H7 (cell line): ENCODE results near the gene TPRN. TPM values are rescaled to one million over a fixed set of nuclear protein-coding genes. Genes with fewer than 3 reads are reported as not detected.

ENCODE experiments used
- DNase-seq: peaks from one replicate; pipeline ENCODE4 v3.0.0; 2012
- H3K27me3 ChIP-seq: 2 replicates; pipeline ENCODE4 v1.6.0; 2011; ENCODE audit warnings: mild to moderate bottlenecking, low read length; ENCODE audit not compliant: control insufficient read depth, insufficient read depth
- H3K36me3 ChIP-seq: replicated peaks from 2 replicates; pipeline ENCODE4 v1.5.1; 2011; ENCODE audit warnings: low read length; ENCODE audit not compliant: control insufficient read depth, insufficient read depth
- H3K4me3 ChIP-seq: 2 replicates; pipeline ENCODE4 v1.5.1; 2011; ENCODE audit warnings: low read depth, mild to moderate bottlenecking, control low read depth, low read length, moderate library complexity; ENCODE audit not compliant: insufficient read depth
- total RNA-seq: library from RNA; depleted of rRNA; stranded (reverse); fragments of >200 nt; shearing (Covaris generic); gene quantifications from 2 replicates; pipeline ENCODE4 v1.2.3, GENCODE V29; 2014

The TPRN gene
- total RNA-seq, 1 experiment from 2014 or later, result 23.3 TPM

DNA sequence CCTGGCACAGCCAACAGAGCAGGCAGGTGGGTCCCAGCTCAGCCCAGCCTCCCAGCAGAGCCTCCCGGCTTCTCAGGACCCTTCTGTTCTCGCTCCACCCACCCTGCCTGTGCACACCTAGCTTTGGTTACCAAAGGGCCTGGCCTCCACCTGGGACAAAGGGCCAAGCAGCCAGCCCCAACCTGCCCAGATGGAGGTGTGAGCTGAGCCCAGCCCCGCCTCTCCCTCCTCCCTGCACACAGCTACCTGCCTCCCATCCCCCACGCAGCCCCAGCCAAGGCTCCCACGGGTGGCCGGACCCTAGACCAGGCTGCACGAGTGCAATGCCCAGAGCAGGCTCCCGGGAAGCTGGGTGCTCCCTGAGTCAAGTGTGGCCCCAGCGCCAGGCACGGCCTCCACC, 5.6 kb downstream of the TPRN start:
- Histone ChIP-seq H3K27me3 (no peaks in the 10 kb centered on the region), H3K36me3 (no peaks in the 10 kb centered on the region; the same call in 1 of the 2 replicates), H3K4me3 (no peak overlapping the region)
- DNase-seq, result no peak

DNA sequence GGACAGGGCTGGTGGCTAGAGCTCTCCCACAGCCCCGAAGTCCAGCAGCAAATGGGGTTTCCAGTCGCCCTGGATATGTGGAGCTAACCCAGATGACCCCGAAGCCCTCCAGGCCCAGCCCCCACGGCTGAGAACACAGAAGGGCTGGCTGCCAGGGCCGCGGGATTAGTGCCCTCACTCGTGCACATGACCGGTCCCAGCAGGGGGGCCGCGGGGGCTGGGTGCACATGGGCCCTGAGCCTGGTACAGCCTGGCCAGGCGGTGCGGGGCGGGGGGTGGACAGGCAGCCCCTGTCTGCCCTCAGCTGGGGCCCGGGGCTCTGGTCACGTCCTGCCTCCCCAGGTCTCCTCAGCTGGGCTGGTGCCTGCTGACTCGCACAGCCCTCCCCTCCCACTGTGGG, 6.2 kb downstream of the TPRN start:
- peak; percentile 67 for DNase-seq
- H3K4me3 ChIP-seq, result no peak overlapping the region
- no peaks in the 10 kb centered on the region for H3K27me3 ChIP-seq
- H3K36me3 ChIP-seq, result no peaks in the 10 kb centered on the region; the same call in 1 of the 2 replicates

DNA sequence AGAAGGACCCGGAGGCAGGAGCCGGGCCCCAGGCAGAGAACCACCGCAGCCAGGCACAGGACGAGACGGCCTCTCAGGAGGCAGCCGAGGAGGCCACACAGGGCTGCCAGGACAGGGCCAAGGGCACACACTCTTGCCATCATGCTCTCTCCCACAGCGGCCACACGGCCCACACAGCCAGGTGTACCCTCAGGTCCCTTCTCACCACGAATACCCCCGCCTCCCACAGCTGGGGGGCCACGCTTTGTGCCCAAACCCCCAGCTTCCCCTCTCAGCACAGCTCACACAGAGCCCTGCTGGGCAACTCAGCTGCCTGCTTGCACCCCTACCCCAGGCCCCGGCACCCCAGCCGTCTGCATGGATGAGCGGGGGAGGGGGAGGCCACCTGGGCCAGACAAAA, 6.8 kb downstream of the TPRN start:
- Histone ChIP-seq H3K36me3 (no peaks in the 10 kb centered on the region; the same call in 1 of the 2 replicates), H3K4me3 (no peak overlapping the region), H3K27me3 (no peaks in the 10 kb centered on the region)
- no peak for DNase-seq

DNA sequence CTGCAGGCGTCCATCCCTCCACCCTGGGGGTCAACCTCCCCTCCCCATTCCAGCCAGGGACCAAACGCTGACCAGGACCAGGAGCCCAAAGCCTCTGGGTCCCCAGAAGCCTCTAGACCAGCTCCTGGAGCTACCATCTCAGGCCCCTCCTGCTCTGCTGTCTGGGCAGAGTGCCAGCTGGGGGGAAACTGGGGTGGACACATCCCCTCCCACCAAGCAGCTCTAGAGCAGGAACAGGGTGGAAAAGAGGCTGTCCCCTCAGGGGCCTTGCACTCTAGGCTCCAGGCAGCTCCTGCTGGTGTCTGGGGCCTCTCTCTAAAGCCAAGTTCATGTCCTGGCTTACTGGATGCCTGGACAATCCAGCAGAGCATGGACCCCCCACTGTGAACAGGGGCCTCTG, 7.7 kb downstream of the TPRN start:
- Histone ChIP-seq H3K4me3 (no peak overlapping the region), H3K36me3 (no peaks in the 10 kb centered on the region; the same call in 1 of the 2 replicates), H3K27me3 (no peaks in the 10 kb centered on the region)
- DNase-seq, result no peak

DNA sequence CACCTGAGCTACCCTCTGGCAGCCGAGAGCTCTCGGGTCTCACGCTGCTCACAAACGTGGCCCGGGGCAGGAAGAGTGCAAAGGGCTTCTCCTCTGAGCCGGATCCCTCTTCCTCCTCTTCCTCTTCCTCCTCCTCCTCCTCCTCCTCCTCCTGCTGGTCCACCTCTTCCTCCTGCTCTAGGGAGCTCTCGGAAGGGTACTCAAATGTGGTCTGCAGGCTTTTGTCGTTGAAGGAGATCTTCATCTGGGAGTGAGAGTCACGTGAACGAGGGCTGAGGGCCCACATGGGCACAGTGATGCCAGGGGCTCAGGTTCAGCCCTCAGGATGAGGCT, 8.1 kb downstream of the TPRN start:
- DNase-seq, result no peak
- H3K4me3 ChIP-seq, result no peak overlapping the region
- H3K27me3 ChIP-seq, result no peaks in the 10 kb centered on the region
- no peaks in the 10 kb centered on the region; the same call in 1 of the 2 replicates for H3K36me3 ChIP-seq

DNA sequence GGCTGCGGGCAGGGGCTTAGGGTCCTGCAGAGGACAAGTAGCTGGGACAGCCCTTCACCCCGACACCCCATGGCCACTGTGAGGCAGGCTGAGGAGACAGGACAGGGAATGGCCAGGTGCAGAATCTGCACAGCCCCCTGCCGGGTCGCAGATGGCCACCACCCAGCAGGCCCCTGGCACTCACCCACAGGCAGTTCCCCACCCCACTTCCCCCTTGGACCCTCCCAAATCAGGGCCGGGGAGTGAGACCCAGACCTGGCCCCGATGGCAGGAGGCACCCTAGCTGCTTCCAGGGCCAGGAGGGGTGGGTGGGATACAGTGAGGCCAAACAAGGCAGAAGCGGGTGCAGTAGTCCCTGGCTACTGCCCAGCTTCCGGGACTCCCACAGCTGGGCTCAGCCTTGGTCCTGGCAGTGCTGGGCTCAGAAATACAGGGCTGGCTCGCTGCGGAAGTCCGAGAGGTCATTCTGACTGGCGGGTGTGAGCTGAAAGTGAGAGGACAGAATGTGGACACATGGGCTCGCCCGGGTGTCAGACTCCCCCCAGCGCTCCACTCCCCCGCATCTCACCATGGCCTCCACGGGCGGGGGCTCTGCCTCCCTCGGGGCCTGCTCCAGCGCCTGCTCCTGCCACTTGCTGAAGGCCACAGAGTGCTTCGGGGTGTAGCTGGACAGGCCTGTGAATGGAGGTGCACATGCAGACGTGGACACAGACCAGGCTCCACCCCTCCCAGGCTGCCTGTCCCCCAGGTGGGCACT, 8.7 kb downstream of the TPRN start:
- no peak for DNase-seq
- Histone ChIP-seq H3K27me3 (no peaks in the 10 kb centered on the region), H3K4me3 (no peak overlapping the region), H3K36me3 (peaks cover 4% of the 10 kb centered on the region)

DNA sequence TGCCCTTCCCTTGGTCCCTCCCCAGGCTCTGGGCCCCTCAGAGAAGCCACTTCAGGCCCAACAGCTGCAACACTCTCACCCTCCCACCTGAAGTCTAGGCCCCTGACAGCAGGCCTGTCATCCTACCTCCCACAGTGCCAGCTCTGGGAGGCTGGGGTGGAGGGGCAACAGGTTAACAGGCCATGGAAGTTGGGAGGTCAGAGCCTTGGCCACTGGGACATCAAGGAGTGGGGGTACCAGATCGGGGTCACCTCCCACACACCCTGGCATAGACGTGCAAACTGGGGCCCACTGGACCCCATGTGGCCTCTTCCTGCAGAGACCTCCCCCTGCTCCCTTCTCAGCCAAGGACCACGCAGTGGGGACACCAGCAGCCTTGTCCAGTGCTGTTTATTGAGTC, 9.3 kb downstream of the TPRN start:
- peaks cover 4% of the 10 kb centered on the region for H3K36me3 ChIP-seq
- H3K27me3 ChIP-seq, result no peaks in the 10 kb centered on the region
- H3K4me3 ChIP-seq, result no peak overlapping the region
- no peak for DNase-seq

DNA sequence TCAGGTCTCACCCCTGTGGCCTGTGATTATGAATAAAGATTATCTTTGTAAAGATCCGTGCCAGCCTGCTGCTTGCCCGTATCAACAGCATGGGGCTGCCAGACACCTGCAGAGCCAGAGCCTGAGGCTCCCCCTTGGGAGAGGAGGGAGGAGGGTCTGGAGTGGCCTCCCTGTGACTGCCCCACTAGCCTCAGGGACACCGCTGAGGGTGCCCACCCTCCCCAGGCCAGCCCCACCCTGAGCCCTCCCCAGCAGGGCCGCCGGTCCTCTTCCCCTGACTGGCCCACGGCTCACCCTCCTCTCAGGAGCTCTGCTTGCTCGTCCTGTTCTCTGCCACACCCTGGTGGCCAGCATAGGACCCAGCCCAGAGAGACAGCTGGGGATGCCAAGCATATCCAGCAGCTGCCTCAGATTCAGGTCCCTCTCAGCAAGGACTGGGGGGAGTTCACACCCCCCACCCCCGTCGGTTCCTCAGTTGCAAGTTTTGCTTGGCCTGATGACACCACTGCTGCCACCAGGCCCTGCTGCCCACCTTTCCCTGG, 10.2 kb downstream of the TPRN start:
- no peaks in the 10 kb centered on the region for H3K27me3 ChIP-seq
- H3K4me3 ChIP-seq, result no peak overlapping the region
- DNase-seq, result no peak
- peaks cover 4% of the 10 kb centered on the region for H3K36me3 ChIP-seq

DNA sequence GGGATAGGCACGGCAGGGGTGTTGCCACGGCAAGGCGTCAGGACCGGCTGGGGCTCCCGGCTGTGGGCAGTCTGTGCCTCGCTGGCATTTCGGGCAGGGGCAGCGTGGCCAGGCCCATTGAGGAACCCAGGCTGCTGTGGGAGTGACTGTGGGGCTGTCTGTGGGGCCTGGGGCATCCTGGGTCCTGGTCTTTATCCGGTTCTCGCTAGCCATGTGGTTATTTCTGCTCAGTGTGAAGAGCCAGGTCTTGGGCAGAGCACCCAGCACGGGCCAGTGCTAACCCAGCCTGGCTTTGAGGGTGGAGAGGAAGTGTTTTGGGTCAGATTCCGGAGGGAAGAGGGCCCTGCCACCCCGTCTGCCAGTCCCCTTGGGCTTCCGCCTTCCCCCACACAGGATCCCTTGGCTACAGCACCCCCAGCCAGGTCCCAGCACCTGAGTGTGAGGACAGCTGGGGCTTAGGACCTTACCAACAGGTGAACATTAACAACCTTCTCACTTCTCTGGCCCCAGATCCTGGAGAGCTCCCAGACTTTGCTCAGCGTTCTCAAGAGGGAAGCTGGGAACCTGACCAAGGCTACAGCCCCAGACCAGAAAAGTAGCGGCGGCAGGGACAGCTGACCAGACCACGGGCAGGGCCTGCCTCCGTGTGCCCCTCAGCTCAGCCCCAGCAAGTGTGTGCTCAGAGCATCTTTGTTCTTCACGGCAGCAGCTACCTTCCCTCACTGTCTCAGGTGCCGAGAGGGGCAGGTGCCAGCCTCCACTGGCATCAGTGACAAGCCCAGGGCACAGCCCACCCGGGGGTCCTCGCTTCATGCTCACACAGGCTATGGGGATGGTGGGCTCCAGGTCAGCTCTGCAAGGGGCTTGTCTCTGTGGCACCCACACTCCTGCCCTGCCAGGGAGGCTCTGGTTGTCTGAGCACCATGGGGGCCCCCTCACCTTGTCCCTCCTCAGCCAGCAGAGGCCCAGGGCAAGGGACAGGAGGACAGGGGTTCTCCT, 10.9 kb downstream of the TPRN start:
- H3K4me3 ChIP-seq, result peak overlapping the region; percentile 93
- peak; percentile 87 for DNase-seq
- no peaks in the 10 kb centered on the region for H3K27me3 ChIP-seq
- H3K36me3 ChIP-seq, result peaks cover 4% of the 10 kb centered on the region

DNA sequence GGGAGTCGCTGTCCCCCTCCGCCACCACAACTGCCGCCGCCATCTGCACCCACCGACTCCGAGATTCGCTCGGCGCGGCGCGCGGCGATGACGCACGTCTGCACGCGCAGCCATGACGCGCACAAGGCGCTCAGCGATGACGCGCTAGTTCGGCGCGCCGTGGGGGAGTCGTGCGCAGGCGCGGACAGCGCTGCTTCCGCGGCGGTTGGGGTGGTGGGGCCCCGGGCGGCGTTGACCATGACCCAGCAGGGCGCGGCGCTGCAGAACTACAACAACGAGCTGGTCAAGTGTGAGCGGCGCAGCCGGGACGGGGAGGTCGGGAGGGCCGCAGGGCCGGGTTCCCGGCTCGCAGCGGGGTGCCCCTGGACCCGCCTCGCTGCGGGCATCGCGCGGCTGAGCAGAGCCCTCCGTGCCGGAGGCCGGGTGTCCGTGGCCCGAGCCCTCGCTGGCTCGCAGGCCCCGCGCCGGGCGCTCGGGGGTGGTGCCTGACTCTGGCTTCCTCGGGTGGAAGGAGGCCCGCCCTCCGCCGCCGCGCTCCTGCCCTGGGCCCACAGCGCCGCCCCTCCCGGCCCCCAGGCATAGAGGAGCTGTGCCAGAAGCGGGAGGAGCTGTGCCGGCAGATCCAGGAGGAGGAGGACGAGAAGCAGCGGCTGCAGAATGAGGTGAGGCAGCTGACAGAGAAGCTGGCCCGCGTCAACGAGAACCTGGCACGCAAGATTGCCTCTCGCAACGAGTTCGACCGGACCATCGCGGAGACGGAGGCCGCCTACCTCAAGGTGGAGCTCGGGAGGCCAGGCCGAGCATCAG, 11.8 kb downstream of the TPRN start, which contains the start of the genes ANAPC2 and SSNA1:
ANAPC2 (minus strand) TSS at position 71 of the 807 bp plus-strand sequence; CDS start at position 43, 28 bp downstream.
SSNA1 (plus strand) TSS at position 187 of the 807 bp plus-strand sequence; CDS start at position 238, 51 bp downstream.
- peak; percentile 99 for DNase-seq
- H3K27me3 ChIP-seq, result no peaks in the 10 kb centered on the region
- H3K4me3 ChIP-seq, result peak within 1 kb of the TSS; percentile 93
- peaks cover 4% of the 10 kb centered on the region for H3K36me3 ChIP-seq

DNA sequence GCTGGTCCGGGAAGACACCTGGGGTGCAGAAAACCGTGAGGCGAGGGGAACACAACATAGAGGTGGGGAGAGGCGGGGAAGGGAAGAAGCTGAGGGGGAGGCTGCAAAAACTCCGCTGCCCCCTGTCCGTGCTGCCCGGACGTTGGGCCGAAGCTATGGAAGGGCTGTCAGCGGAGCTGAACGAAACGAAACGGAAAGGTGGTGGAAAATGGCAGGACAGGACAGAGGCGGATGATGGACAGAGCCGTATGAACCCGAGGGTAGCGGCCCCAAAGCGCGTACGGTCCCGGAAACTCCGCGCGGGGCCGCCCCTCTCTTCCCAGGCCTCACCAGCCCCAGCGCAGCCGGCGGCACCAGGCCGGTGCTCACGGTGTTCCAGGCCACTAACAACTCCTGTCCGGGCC, 12.5 kb downstream of the TPRN start:
- no peak for DNase-seq
- peaks cover 6% of the 10 kb centered on the region for H3K36me3 ChIP-seq
- no peaks in the 10 kb centered on the region for H3K27me3 ChIP-seq
- peak overlapping the region; percentile 93 for H3K4me3 ChIP-seq

DNA sequence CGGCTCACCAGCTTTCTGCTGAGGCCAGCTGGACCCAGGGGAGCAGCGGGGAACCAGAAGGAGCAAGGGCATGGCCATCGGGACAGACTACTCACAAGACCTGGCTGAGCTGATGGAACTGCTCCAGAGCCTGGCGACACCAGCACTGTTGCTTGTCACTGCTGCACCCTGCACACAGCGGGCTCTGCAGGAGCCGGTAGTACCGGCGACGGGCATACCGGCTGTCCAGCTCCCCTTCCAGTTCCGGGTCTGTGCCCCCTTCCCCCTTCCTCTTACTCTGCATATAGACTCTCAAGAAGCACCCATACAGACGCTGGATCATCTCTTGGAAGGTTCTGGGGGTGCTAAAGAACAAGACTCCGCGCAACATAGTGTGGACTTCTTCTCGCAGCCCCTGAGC, 13.2 kb downstream of the TPRN start:
- H3K4me3 ChIP-seq, result peak overlapping the region; percentile 93
- DNase-seq, result no peak
- H3K36me3 ChIP-seq, result peaks cover 6% of the 10 kb centered on the region
- H3K27me3 ChIP-seq, result no peaks in the 10 kb centered on the region

DNA sequence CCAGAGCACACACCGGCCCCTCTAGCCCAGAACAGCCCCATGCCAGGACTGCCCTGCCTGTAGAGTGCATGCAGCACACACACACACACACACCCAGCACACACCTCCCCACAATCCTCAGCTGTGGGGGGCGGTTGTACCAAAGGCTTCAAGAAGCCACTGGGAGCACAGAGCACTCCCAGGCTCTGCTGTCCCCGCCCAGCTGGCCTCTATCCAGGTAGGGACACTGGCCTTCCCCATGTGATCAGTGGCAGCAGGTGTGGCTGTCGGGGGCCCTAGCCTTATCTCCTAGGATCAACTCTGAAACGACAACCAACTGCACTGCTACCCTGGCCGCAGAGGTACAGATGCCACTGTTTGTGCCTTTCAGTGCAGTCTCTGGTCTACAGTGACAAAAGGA, 14.2 kb downstream of the TPRN start:
- DNase-seq, result no peak
- Histone ChIP-seq H3K36me3 (peaks cover 6% of the 10 kb centered on the region), H3K4me3 (no peak overlapping the region), H3K27me3 (no peaks in the 10 kb centered on the region)

DNA sequence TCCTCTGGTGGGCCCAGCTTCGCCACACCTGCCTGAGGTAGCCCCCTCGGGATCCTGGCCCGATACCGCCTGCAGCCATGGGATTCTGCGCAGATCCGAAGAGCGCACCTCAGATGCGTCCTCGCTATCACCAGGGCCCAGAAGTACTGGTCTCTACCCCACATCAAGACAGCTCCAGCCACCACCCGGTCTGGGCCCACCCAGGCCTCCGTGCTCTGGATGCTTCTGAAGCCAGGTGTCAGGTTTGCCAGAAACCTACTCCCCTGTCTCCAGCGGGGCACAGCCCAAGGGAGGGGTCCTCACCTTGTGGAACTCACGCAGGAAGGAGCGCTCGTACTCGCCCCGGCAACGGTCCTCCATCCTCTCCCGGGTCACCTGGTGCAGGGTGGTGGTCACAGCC, 14.6 kb downstream of the TPRN start:
- Histone ChIP-seq H3K4me3 (no peak overlapping the region), H3K27me3 (no peaks in the 10 kb centered on the region), H3K36me3 (peaks cover 6% of the 10 kb centered on the region)
- no peak for DNase-seq
